GM12891 (cell line): ENCODE measurements around the gene TLE6.

Experiments
- PAX5 ChIP-seq: IDR thresholded peaks from 2 replicates; pipeline ENCODE4 v1.6.1; 2011; ENCODE audit warnings: low read length, moderate library complexity, mild to moderate bottlenecking; ENCODE audit not compliant: insufficient read depth, severe bottlenecking
- POLR2A ChIP-seq: IDR thresholded peaks from 2 replicates; pipeline ENCODE4 v1.6.1; 2011; ENCODE audit warnings: low read depth, low read length, control low read depth
- POLR2AphosphoS5 ChIP-seq: IDR thresholded peaks from 2 replicates; pipeline ENCODE4 v1.6.1; 2011; ENCODE audit warnings: low read depth, low read length, control low read depth
- POU2F2 ChIP-seq: IDR thresholded peaks from 2 replicates; pipeline ENCODE4 v1.6.1; 2011; ENCODE audit warnings: low read depth, mild to moderate bottlenecking, control low read depth, low read length, moderate library complexity
- SPI1 ChIP-seq: IDR thresholded peaks from 2 replicates; pipeline ENCODE4 v1.6.1; 2011; ENCODE audit warnings: low read depth, low read length, control low read depth
- TAF1 ChIP-seq: IDR thresholded peaks from 2 replicates; pipeline ENCODE4 v1.6.1; 2011; ENCODE audit warnings: low read depth, low read length, control low read depth

DNA sequence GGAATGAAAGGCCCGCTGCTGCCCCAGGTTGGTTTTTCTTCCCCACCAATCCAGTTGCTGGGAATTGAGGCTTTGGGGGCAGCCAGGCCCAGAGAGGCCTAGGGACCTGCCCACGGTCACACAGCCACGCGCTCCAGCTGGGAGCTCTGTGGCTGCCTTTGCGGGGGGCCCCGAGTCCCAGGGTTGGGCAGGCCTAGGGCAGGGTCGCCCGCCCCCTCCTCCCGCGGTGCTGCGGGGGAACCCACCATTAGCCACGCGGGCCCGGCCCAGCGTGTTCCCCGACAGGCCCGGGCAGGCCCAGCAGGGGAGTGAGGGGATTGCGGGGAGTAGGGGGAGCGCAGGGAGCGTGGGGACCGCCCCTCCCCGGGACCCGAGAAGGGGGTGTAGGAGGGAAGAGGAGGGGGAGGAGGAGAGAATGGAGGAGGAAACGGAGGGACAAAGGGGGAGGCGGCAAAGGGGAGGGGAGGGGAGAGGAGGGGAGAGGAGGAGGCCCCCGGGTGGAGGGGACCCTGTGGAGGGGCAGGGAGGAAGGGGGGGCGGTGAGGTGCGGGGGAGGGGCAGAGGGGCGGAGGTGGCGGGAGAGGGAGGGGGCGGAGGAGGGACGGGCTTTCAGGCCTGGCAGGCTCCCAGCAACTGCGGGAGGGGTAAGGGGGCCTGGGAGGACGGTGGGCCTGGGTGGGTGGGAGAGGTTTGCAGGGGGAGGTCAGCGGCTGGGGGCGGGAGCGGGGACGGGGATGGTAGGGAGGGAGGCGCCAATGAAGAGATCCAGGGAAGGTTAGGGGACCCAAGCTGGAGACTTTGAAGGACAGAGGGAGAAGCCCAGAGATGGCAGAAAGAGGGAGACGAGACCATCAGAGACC is 64.6 kb downstream of the TLE6 start:
- no peak for TF ChIP-seq POLR2AphosphoS5
- TF ChIP-seq POLR2A = no peak
- TF ChIP-seq SPI1 = no peak
- TF ChIP-seq TAF1 = no peak
- no peak for TF ChIP-seq POU2F2
- no peak for TF ChIP-seq PAX5
